HUDEP-2 (cell line): ENCODE data around the gene UCHL5.
"Not testable (repeated sequence)": the region's sequence is repeated elsewhere in the genome, so short reads cannot be mapped to it uniquely, and the experiment has no call there.

Source experiments
- DNase-seq, 76 experiments: peaks; one replicate each; lab custom pipeline; 2025; ENCODE audit not compliant: unreplicated experiment in 76 of 76; lab: John Stamatoyannopoulos, UW

Gene UCHL5

GRCh38 chr1:193066606-193067005 lies 7.4 kb upstream of the UCHL5 start:
- DNase-seq: no peak

GRCh38 chr1:193065954-193066353 lies 6.8 kb upstream of the UCHL5 start:
- no peak for DNase-seq

GRCh38 chr1:193062698-193063463 lies 3.7 kb upstream of the UCHL5 start:
- no peak for DNase-seq

- peak in 45 of 76 experiments; percentile 3 to 62 (median 31) for DNase-seq
Observed at GRCh38 chr1:193060938-193061337, 1.8 kb upstream of the UCHL5 start.

DNA sequence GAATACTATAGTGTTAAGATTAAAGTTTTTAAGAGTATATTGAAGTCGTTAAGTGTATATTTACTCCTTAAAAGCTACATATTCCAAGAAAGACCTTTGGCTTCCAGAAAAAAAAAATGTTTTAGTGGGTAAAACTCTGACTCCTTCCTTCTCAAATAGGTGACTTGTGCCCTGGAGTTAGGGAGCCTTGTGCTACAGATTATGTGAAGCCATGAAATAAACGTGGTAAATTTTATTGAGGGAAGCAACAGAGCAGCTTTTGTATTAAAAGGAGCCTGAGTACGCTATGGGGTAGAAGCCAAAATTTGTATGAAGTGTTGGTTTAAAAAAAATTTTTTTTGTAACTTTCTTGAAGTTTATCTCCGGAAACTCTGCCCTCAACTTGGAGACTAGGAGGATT lies 1.2 kb upstream of the UCHL5 start:
- DNase-seq: no peak

DNA sequence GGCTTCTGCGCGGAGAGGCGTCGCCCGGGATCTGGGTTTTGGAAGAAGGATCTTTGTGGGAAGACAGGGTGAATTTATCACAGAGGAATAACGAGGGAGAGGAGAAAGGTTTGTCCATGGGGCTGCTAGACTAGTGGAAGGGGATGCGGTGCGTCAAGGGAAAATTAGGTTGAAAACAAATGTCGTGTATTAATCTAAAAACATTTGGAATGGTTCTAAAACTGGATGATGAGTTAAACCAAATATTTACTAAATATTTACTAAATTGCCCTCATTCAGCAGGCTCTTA lies 899 bp upstream of the UCHL5 start:
- DNase-seq: peak in 1 of 76 experiments; percentile 18

DNA sequence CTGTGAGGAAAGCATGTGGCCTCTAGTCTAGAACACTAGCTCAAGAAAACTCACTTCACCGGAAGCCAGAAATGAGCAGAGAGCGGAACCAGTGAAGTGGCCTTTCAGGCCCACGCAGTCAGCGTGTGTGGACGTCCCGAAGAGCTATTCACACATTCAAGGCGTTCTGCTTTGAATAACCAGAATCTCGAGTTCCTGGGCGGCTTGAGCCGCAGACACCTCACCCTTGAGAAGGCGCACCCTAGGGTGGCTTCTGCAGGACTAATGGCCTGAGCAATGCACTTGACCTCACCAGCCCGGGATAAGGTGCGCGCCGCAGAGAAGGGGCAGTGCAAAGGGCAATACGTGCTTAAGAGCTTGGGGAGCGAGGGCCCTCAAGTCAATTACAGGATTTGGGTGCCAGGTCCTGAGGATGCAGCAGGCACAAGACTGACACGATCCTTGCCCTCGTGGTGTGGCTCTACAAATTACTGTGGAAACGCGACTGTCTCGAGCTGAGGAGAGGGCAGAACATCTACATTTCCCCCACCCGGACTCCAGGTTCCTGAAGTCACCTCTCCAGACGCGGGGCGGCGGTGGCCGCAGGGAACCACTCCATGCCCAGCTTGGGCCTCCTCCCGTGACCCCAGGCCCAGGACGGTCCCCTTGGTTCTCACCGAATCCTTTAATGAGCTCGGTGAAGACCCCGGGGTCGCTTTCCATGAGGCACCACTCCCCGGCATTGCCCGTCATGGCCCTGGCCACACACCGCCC lies 455 bp downstream of the UCHL5 start:
- DNase-seq: peak in 47 of 76 experiments; percentile 12 to 61 (median 31)

GRCh38 chr1:193054169-193054675 lies 4.9 kb downstream of the UCHL5 start:
- no peak for DNase-seq

DNA sequence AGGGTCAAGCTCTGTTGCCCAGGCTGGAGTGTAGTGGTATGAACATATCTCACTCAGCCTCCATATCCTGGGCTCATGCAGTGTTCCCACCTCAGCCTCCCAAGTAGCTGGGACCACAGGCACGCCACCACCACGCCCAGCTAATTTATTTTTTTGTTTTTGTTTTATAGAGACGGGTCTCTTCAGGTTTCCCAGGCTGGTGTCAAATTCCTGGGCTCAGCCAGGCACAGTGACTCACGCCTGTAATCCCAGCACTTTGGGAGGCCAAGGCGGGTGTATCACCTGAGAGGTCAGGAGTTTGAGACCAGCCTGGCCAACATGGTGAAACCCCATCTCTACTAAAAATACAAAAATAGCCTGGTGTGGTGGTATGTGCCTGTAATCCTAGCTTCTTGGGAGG lies 10.2 kb downstream of the UCHL5 start:
- DNase-seq: not testable (repeated sequence)

- no peak for DNase-seq
Observed at GRCh38 chr1:193042766-193043691, 16.1 kb downstream of the UCHL5 start.

- DNase-seq: no peak
Observed at GRCh38 chr1:193040011-193040410, 19.1 kb downstream of the UCHL5 start.

- DNase-seq: no peak
Observed at GRCh38 chr1:193036337-193037047, 22.7 kb downstream of the UCHL5 start.

- DNase-seq: no peak
Observed at GRCh38 chr1:193033610-193034009, 25.6 kb downstream of the UCHL5 start.

- DNase-seq: not testable (repeated sequence)
Observed at GRCh38 chr1:193032643-193033427, 26.3 kb downstream of the UCHL5 start.

GRCh38 chr1:193031431-193031830 lies 27.7 kb downstream of the UCHL5 start:
- DNase-seq: peak in 1 of 76 experiments; percentile 11

GRCh38 chr1:193030280-193030679 lies 28.9 kb downstream of the UCHL5 start:
- DNase-seq: peak in 4 of 76 experiments; percentile 4 to 20 (median 11)

GRCh38 chr1:193025218-193025617 lies 33.9 kb downstream of the UCHL5 start:
- DNase-seq: no peak

DNA sequence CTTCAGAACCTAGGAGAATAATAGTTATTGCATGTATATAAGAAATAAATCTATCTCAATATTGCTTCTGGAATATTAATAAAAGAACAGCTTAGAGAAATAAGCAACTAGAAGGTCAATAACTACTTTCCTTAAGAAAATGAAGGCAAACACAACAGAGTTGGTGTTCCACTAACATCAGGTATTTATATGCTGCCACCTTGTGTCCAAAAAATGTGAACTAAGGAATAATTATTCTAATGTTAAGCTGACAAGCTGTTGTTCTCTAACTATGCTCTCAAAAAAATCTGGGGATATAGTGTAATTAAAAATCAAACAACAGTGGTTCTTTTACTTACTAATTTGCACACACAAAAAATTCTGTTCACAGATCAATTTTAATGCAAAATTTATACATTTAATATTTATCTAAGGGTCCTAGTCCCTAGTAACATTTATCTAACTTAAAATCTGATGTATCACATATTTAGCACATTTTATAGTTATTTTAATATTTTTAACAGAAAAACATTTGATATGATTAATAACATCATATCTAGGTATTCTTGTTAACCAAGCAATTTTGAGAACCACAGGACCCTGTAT lies 39.6 kb downstream of the UCHL5 start:
- peak in 16 of 76 experiments; percentile 3 to 37 (median 16) for DNase-seq

GRCh38 chr1:193016788-193017187 lies 42.4 kb downstream of the UCHL5 start:
- DNase-seq: no peak
